A549 (cell line): ENCODE measurements around the gene RPL13A. TPM values are rescaled to one million over a fixed set of nuclear protein-coding genes. Genes with fewer than 3 reads are reported as not detected.

Experiments used
- ATAC-seq, 2 experiments: fragments of 200-7000 bp in 1 of 2; fragments of >200 bp in 1 of 2; cut with Nextera tagmentation in 1 of 2; cut with Tn5 transposase in 1 of 2; 3 replicates each; pipeline versions ENCODE4 v1.8.0 to v1.9.1; 2018 to 2020; ENCODE audit warnings: mild to moderate bottlenecking in 1 of 2, moderate library complexity in 1 of 2
- CTCF ChIA-PET: fragments of 300-600 bp; sonication (Branson Sonifier 250); formaldehyde crosslinking; extraction: SDS; loops from one replicate; lab custom pipeline; 2021; ENCODE audit warnings: antibody characterized with exemption, inconsistent platforms; lab: Yijun Ruan, JAX
- POLR2A ChIA-PET: fragments of 350-600 bp; formaldehyde crosslinking; extraction: SDS; loops from one replicate; lab custom pipeline; 2021; ENCODE audit warnings: antibody characterized with exemption, inconsistent platforms; lab: Yijun Ruan, JAX
- DNase-seq, 2 experiments: peaks; one replicate each; pipeline versions ENCODE4 v3.0.0 to v3.0.0-alpha.2; 2011 to 2016; ENCODE audit warnings: low read depth in 1 of 2, low spot score in 1 of 2
- FAIRE-seq: peaks from 2 replicates; lab custom pipeline; 2011; peaks lifted over from hg19 to GRCh38; lab: Jason Lieb, UNC
- H3K27ac ChIP-seq, 2 experiments: fragments of >200 bp; sonication (Bioruptor Twin); formaldehyde crosslinking; 3 replicates each; pipeline ENCODE4 v1.5.1; 2016 to 2017
- H3K4me1 ChIP-seq: fragments of >200 bp; sonication (Bioruptor Twin); formaldehyde crosslinking; 3 replicates; pipeline ENCODE4 v1.6.1; 2016
- H3K4me2 ChIP-seq: fragments of >200 bp; sonication (Bioruptor Twin); formaldehyde crosslinking; 3 replicates; pipeline ENCODE4 v1.6.1; 2016
- H3K4me3 ChIP-seq: fragments of >200 bp; sonication (Bioruptor Twin); formaldehyde crosslinking; 3 replicates; pipeline ENCODE4 v1.5.1; 2016
- H3K9me3 ChIP-seq: fragments of >200 bp; sonication (Bioruptor Twin); formaldehyde crosslinking; 3 replicates; pipeline ENCODE4 v1.6.1; 2016
- ATOH8 ChIP-seq: fragments of 250-450 bp; sonication (Bioruptor Pico); IDR thresholded peaks from 2 replicates; pipeline ENCODE4 v1.5.0; 2020; ENCODE audit warnings: low read depth, mild to moderate bottlenecking, moderate library complexity
- CBX2 ChIP-seq: fragments of 200-600 bp; sonication (generic); IDR thresholded peaks from 2 replicates; pipeline ENCODE4 v1.6.1; 2016; ENCODE audit warnings: low read depth, mild to moderate bottlenecking, borderline replicate concordance
- CHD4 ChIP-seq: fragments of 200-600 bp; sonication (generic); IDR thresholded peaks from 2 replicates; pipeline ENCODE4 v1.6.1; 2016; ENCODE audit warnings: antibody characterized with exemption, mild to moderate bottlenecking, borderline replicate concordance
- EHMT2 ChIP-seq: fragments of 200-600 bp; sonication (generic); IDR thresholded peaks from 2 replicates; pipeline ENCODE4 v1.6.1; 2016; ENCODE audit warnings: antibody characterized with exemption, low read depth, mild to moderate bottlenecking, moderate library complexity
- EP300 ChIP-seq, 2 experiments: fragments of >200 bp; sonication (Bioruptor Twin); formaldehyde crosslinking; IDR thresholded peaks; 2 replicates in 1 of 2; 3 replicates in 1 of 2; pipeline ENCODE4 v1.6.1; 2016 to 2017
- FOSB ChIP-seq: fragments of 250-450 bp; sonication (Bioruptor Pico); IDR thresholded peaks from 2 replicates; pipeline ENCODE4 v1.5.0; 2020; ENCODE audit warnings: mild to moderate bottlenecking, moderate library complexity
- HDAC2 ChIP-seq: fragments of 200-600 bp; sonication (generic); IDR thresholded peaks from 2 replicates; pipeline ENCODE4 v1.6.1; 2016
- HOXA7 ChIP-seq: fragments of 250-450 bp; sonication (Bioruptor Pico); IDR thresholded peaks from 2 replicates; pipeline ENCODE4 v1.5.0; 2020; ENCODE audit warnings: mild to moderate bottlenecking, moderate library complexity
- KDM5A ChIP-seq: fragments of 200-600 bp; sonication (generic); IDR thresholded peaks from 2 replicates; pipeline ENCODE4 v1.6.1; 2016; ENCODE audit warnings: antibody characterized with exemption, mild to moderate bottlenecking
- MAFK ChIP-seq: fragments of 450-650 bp; IDR thresholded peaks from 2 replicates; pipeline ENCODE4 v1.6.1; 2014; ENCODE audit not compliant: partially characterized antibody
- MAX ChIP-seq: IDR thresholded peaks from 2 replicates; pipeline ENCODE4 v1.6.1; 2012
- MYC ChIP-seq: IDR thresholded peaks from 2 replicates; pipeline ENCODE4 v1.6.1; 2012; ENCODE audit warnings: mild to moderate bottlenecking, inconsistent platforms, low read length, improper control_type of control experiment, borderline replicate concordance
- NPAS2 ChIP-seq: fragments of 250-450 bp; sonication (Bioruptor Pico); IDR thresholded peaks from 2 replicates; pipeline ENCODE4 v1.8.0; 2022; ENCODE audit warnings: mild to moderate bottlenecking, moderate library complexity, borderline replicate concordance
- NR3C1 ChIP-seq: fragments of >200 bp; sonication (Bioruptor Twin); formaldehyde crosslinking; IDR thresholded peaks from 3 replicates; pipeline ENCODE4 v1.6.1; 2017
- PBX3 ChIP-seq: IDR thresholded peaks from 2 replicates; pipeline ENCODE4 v1.6.1; 2012
- POLR2A ChIP-seq: IDR thresholded peaks from 2 replicates; pipeline ENCODE4 v1.6.1; 2012; ENCODE audit warnings: mild to moderate bottlenecking, low read length
- POLR2AphosphoS2 ChIP-seq: conservative IDR thresholded peaks from 2 replicates; pipeline ENCODE4 v1.6.1; 2012; ENCODE audit warnings: low read length, improper control_type of control experiment, inconsistent platforms
- RCOR1 ChIP-seq: fragments of 150-350 bp; IDR thresholded peaks from 2 replicates; pipeline ENCODE4 v1.6.1; 2014; ENCODE audit warnings: antibody characterized with exemption, low read length, low read depth
- RFX5 ChIP-seq: fragments of 450-650 bp; IDR thresholded peaks from 2 replicates; pipeline ENCODE4 v1.7.1; 2014; ENCODE audit warnings: antibody characterized with exemption, mild to moderate bottlenecking, moderate library complexity
- SREBF2 ChIP-seq: fragments of 450-650 bp; IDR thresholded peaks from 2 replicates; pipeline ENCODE4 v1.6.1; 2014; ENCODE audit warnings: mild to moderate bottlenecking, moderate library complexity
- ZFP36 ChIP-seq: fragments of 450-650 bp; IDR thresholded peaks from 2 replicates; pipeline ENCODE4 v1.6.1; 2014; ENCODE audit warnings: borderline replicate concordance; ENCODE audit not compliant: partially characterized antibody
- ZNF302 ChIP-seq: fragments of 250-450 bp; sonication (Bioruptor Pico); IDR thresholded peaks from 2 replicates; pipeline ENCODE4 v1.9.0; 2021; ENCODE audit warnings: inconsistent platforms, mild to moderate bottlenecking, moderate library complexity
- ZSCAN20 ChIP-seq: fragments of 250-450 bp; sonication (Bioruptor Pico); IDR thresholded peaks from 2 replicates; pipeline ENCODE4 v1.8.0; 2022; ENCODE audit warnings: mild to moderate bottlenecking, moderate library complexity
- WGBS: methylation state at CpG from one replicate; pipeline ENCODE4 v1.1.6; 2017; ENCODE audit errors: missing lambda C conversion rate; 5-methylcytosine and 5-hydroxymethylcytosine counted together
- polyA plus RNA-seq, 4 experiments: library from polyadenylated mRNA; depleted of rRNA in 3 of 4; stranded (reverse); fragments of >200 nt; fragmentation: RNase III in 1 of 4; extraction: RNeasy Plus Mini Kit Qiagen cat#74134 plus additional on column Dnase treatment in 1 of 4; gene quantifications; 2 replicates in 3 of 4; 3 replicates in 1 of 4; pipeline ENCODE4 v1.2.3, GENCODE V29; 2011 to 2017

RPL13A gene
- polyA plus RNA-seq, 2 of the 4 experiments (the other 2 are of a cell fraction), result 3,595 to 5,410 TPM

GRCh38 chr19:49520705-49521319 lies 33.4 kb downstream of the RPL13A start:
- no peak overlapping the region for H3K4me3 ChIP-seq
- ChIA-PET POLR2A (interaction anchor here (0.7 kb wide), 1 partner anchor 25 kb away, joined by 3 read pairs; the partner anchor contains the start of gene RPS11), CTCF (interaction anchor here (1.0 to 4.1 kb wide), 11 partner anchors 9 to 50 kb away, joined by 3 to 24 read pairs (median 7); no protein-coding TSS in a partner anchor)
- ATAC-seq, result peak in 1 of 2 experiments; percentile 25; a peak in 3 of 6 replicates
- DNase-seq, result no peak
- no peaks in the 10 kb centered on the region for H3K9me3 ChIP-seq
- no peak overlapping the region for H3K4me2 ChIP-seq
- FAIRE-seq, result no peak
- no peak overlapping the region for H3K27ac ChIP-seq
- TF ChIP-seq FOSB, result no peak
- TF ChIP-seq MAFK, result peak; percentile 63
- no peak for TF ChIP-seq EHMT2
- TF ChIP-seq MYC, result no peak
- 81% methylated on average over 13 of the region's 13 CpGs for WGBS
- H3K4me1 ChIP-seq, result no peaks in the 10 kb centered on the region

GRCh38 chr19:49524812-49525455 lies 37.5 kb downstream of the RPL13A start:
- FAIRE-seq (no peak), ATAC-seq (no peak), DNase-seq (no peak)
- Histone ChIP-seq H3K27ac (no peak overlapping the region), H3K4me1 (no peaks in the 10 kb centered on the region), H3K9me3 (no peaks in the 10 kb centered on the region), H3K4me2 (no peak overlapping the region), H3K4me3 (no peak overlapping the region)
- 78% methylated on average over 20 of the region's 22 CpGs for WGBS
- ChIA-PET POLR2A (no interaction called here), CTCF (interaction anchor here (1.1 to 2.7 kb wide), 3 partner anchors 11 to 45 kb away, joined by 6 to 15 read pairs (median 11); no protein-coding TSS in a partner anchor)
- no peak for TF ChIP-seq EP300 (IDR thresholded peaks at IDR 0.05)
- no peak for TF ChIP-seq KDM5A
- no peak for TF ChIP-seq ZNF302
- no peak for TF ChIP-seq ZSCAN20
- no peak for TF ChIP-seq ZFP36
- no peak for TF ChIP-seq HDAC2
- TF ChIP-seq POLR2A, result no peak
- no peak for TF ChIP-seq MAX
- no peak for TF ChIP-seq PBX3
- TF ChIP-seq CBX2, result no peak
- no peak for TF ChIP-seq RCOR1
- TF ChIP-seq CHD4, result no peak
- TF ChIP-seq NR3C1, result no peak
- TF ChIP-seq HOXA7 (CRISPR knock-in tag), result no peak
- TF ChIP-seq RFX5, result no peak
- no peak for TF ChIP-seq ATOH8
- no peak for TF ChIP-seq POLR2AphosphoS2
- TF ChIP-seq NPAS2 (CRISPR knock-in tag), result no peak
- TF ChIP-seq SREBF2, result no peak
